Activated CD4-positive, alpha-beta memory T cell treated with anti-CD3 and anti-CD28 coated beads for 36 hours (primary cell): Measurements from ENCODE around the gene CCDC152. TPM values are rescaled to one million over a fixed set of nuclear protein-coding genes. Genes with fewer than 3 reads are reported as not detected.
"Not testable (repeated sequence)": the region's sequence is repeated elsewhere in the genome, so short reads cannot be mapped to it uniquely, and the experiment has no call there.

Experiments
- CTCF ChIA-PET: fragments of 350-600 bp; sonication (Branson Sonifier 250); formaldehyde crosslinking; loops from one replicate; lab custom pipeline; 2021; ENCODE audit warnings: antibody characterized with exemption, inconsistent platforms; lab: Charles Lee
- POLR2A ChIA-PET: fragments of 350-600 bp; sonication (Branson Sonifier 250); formaldehyde crosslinking; loops from one replicate; lab custom pipeline; 2021; ENCODE audit warnings: antibody characterized with exemption; lab: Charles Lee
- DNase-seq: peaks from one replicate; pipeline ENCODE4 v3.0.0-alpha.2; 2020
- H3K27ac Mint-ChIP-seq: one replicate; pipeline ENCODE4 v1.8.0; 2021; ENCODE audit warnings: mixed read lengths
- H3K27me3 Mint-ChIP-seq: one replicate; pipeline ENCODE4 v1.8.0; 2021; ENCODE audit warnings: mixed read lengths
- H3K36me3 Mint-ChIP-seq: one replicate; pipeline ENCODE4 v1.8.0; 2021; ENCODE audit warnings: mixed read lengths
- H3K4me1 Mint-ChIP-seq: one replicate; pipeline ENCODE4 v1.8.0; 2021; ENCODE audit warnings: low read depth, mixed read lengths
- H3K4me3 Mint-ChIP-seq: one replicate; pipeline ENCODE4 v1.8.0; 2021; ENCODE audit warnings: mild to moderate bottlenecking, mixed read lengths
- H3K9me3 Mint-ChIP-seq: one replicate; pipeline ENCODE4 v1.8.0; 2021; ENCODE audit warnings: mixed read lengths
- intact Hi-C: fragments of 100-400 bp; cut with micrococcal nuclease; formaldehyde crosslinking; loops from one replicate; pipeline ENCODE4 v1.15.1; 2023
- total RNA-seq, 2 experiments: library from RNA; stranded (reverse); gene quantifications; one replicate each; pipeline ENCODE4 v1.2.3, GENCODE V29; 2021

The CCDC152 gene
- total RNA-seq, 2 experiments from 2014 or later = 6.2 to 6.7 TPM

GRCh38 chr5:42843675-42844292 lies 87.2 kb downstream of the CCDC152 start:
- intact Hi-C loops = no loop called here
- no peak for DNase-seq
- Mint-ChIP-seq H3K4me3 (no peak overlapping the region), H3K4me1 (no peaks in the 10 kb centered on the region), H3K27ac (no peak overlapping the region), H3K27me3 (no peaks in the 10 kb centered on the region), H3K36me3 (no peaks in the 10 kb centered on the region), H3K9me3 (peaks cover 2% of the 10 kb centered on the region)
- ChIA-PET POLR2A (no interaction called here), CTCF (no interaction called here)

GRCh38 chr5:42844408-42844807 lies 87.8 kb downstream of the CCDC152 start:
- CTCF ChIA-PET, POLR2A ChIA-PET, H3K27me3 Mint-ChIP-seq, DNase-seq, H3K9me3 Mint-ChIP-seq, H3K4me3 Mint-ChIP-seq, H3K36me3 Mint-ChIP-seq, H3K4me1 Mint-ChIP-seq, H3K27ac Mint-ChIP-seq, intact Hi-C loops: not testable (repeated sequence)

- H3K4me3 Mint-ChIP-seq = no peak overlapping the region
- H3K4me1 Mint-ChIP-seq = no peaks in the 10 kb centered on the region
- peaks cover 3% of the 10 kb centered on the region for H3K27me3 Mint-ChIP-seq
- ChIA-PET POLR2A (no interaction called here), CTCF (no interaction called here)
- no peaks in the 10 kb centered on the region for H3K36me3 Mint-ChIP-seq
- intact Hi-C loops = no loop called here
- H3K9me3 Mint-ChIP-seq = peaks cover 2% of the 10 kb centered on the region
- no peak for DNase-seq
- H3K27ac Mint-ChIP-seq = no peak overlapping the region
These were observed 91.9 kb downstream of the CCDC152 start for GRCh38 chr5:42848545-42848944.

GRCh38 chr5:42851481-42851880 lies 94.9 kb downstream of the CCDC152 start:
- no peak for DNase-seq

More at GRCh38 chr5:42851481-42851880, 94.9 kb downstream of the CCDC152 start:
- H3K36me3 Mint-ChIP-seq = no peaks in the 10 kb centered on the region
- H3K4me1 Mint-ChIP-seq = no peaks in the 10 kb centered on the region
- H3K27me3 Mint-ChIP-seq = peaks cover 3% of the 10 kb centered on the region
- intact Hi-C loops = no loop called here
- H3K4me3 Mint-ChIP-seq = no peak overlapping the region
- POLR2A ChIA-PET = no interaction called here
- H3K9me3 Mint-ChIP-seq = no peaks in the 10 kb centered on the region
- H3K27ac Mint-ChIP-seq = no peak overlapping the region
- CTCF ChIA-PET = no interaction called here

Other genes with a start within 250 kb of the CCDC152 start
- not detected for gene SELENOP, start 55.1 kb downstream of the CCDC152 start, total RNA-seq